H9 (cell line): ENCODE data around the gene PLCXD1. TPM values are rescaled to one million over a fixed set of nuclear protein-coding genes. Genes with fewer than 3 reads are reported as not detected.

Experiments
- DNase-seq: peaks from one replicate; pipeline ENCODE4 v3.0.0-alpha.2; 2017
- H2AFZ ChIP-seq: one replicate; pipeline ENCODE4 v1.6.1; 2013; ENCODE audit warnings: mild to moderate bottlenecking, low read length, control low read depth, moderate library complexity
- H2AK5ac ChIP-seq: 2 replicates; pipeline ENCODE4 v1.6.1; 2013; ENCODE audit warnings: low read length, control low read depth, mixed read lengths; ENCODE audit not compliant: insufficient read length
- H2BK120ac ChIP-seq: one replicate; pipeline ENCODE4 v1.6.1; 2013; ENCODE audit warnings: low read depth, mild to moderate bottlenecking, low read length, control low read depth, inconsistent platforms; ENCODE audit not compliant: poor library complexity, severe bottlenecking
- H2BK12ac ChIP-seq: 2 replicates; pipeline ENCODE4 v1.6.1; 2013; ENCODE audit warnings: low read length, control low read depth, mixed read lengths, low read depth; ENCODE audit not compliant: insufficient read length
- H2BK15ac ChIP-seq: 2 replicates; pipeline ENCODE4 v1.6.1; 2013; ENCODE audit warnings: low read depth, low read length, control low read depth
- H2BK20ac ChIP-seq: one replicate; pipeline ENCODE4 v1.6.1; 2013; ENCODE audit warnings: low read depth, mild to moderate bottlenecking, low read length, control low read depth, inconsistent platforms; ENCODE audit not compliant: poor library complexity, severe bottlenecking
- H2BK5ac ChIP-seq: 2 replicates; pipeline ENCODE4 v1.6.1; 2013; ENCODE audit warnings: low read length, control low read depth, mixed read lengths; ENCODE audit not compliant: insufficient read length
- H3K14ac ChIP-seq: 2 replicates; pipeline ENCODE4 v1.6.1; 2013; ENCODE audit warnings: low read length, control low read depth; ENCODE audit not compliant: insufficient read depth
- H3K18ac ChIP-seq: 2 replicates; pipeline ENCODE4 v1.6.1; 2013; ENCODE audit warnings: low read depth, mild to moderate bottlenecking, mixed read lengths, low read length, control low read depth; ENCODE audit not compliant: insufficient read length
- H3K23ac ChIP-seq: 2 replicates; pipeline ENCODE4 v1.6.1; 2013; ENCODE audit warnings: low read length, control low read depth, mixed read lengths, low read depth; ENCODE audit not compliant: insufficient read length
- H3K23me2 ChIP-seq: 2 replicates; pipeline ENCODE4 v1.6.1; 2013; ENCODE audit warnings: low read depth, mild to moderate bottlenecking, mixed read lengths, low read length, control low read depth; ENCODE audit not compliant: insufficient read length, poor library complexity, severe bottlenecking
- H3K27ac ChIP-seq: 2 replicates; pipeline ENCODE4 v1.5.1; 2013; ENCODE audit warnings: low read length, control low read depth, mixed read lengths, low read depth; ENCODE audit not compliant: insufficient read length
- H3K27me3 ChIP-seq: 2 replicates; pipeline ENCODE4 v1.6.1; 2013; ENCODE audit warnings: low read length, control low read depth, inconsistent platforms; ENCODE audit not compliant: insufficient read depth
- H3K4ac ChIP-seq: 2 replicates; pipeline ENCODE4 v1.6.1; 2013; ENCODE audit warnings: low read depth, mild to moderate bottlenecking, control low read depth, inconsistent platforms, low read length, moderate library complexity
- H3K4me1 ChIP-seq: 2 replicates; pipeline ENCODE4 v1.6.1; 2013; ENCODE audit warnings: low read length, control low read depth, inconsistent platforms; ENCODE audit not compliant: insufficient read depth
- H3K4me2 ChIP-seq: 2 replicates; pipeline ENCODE4 v1.6.1; 2013; ENCODE audit warnings: low read length, control low read depth, mixed read lengths; ENCODE audit not compliant: insufficient read length, insufficient read depth
- H3K56ac ChIP-seq: 2 replicates; pipeline ENCODE4 v1.6.1; 2013; ENCODE audit warnings: low read depth, mild to moderate bottlenecking, mixed read lengths, low read length, control low read depth; ENCODE audit not compliant: insufficient read length
- H3K79me1 ChIP-seq: 2 replicates; pipeline ENCODE4 v1.6.1; 2013; ENCODE audit warnings: low read depth, mild to moderate bottlenecking, moderate library complexity, low read length, control low read depth, inconsistent platforms; ENCODE audit not compliant: insufficient read depth, poor library complexity, severe bottlenecking
- H3K79me2 ChIP-seq: 2 replicates; pipeline ENCODE4 v1.6.1; 2013; ENCODE audit warnings: low read length, control low read depth, inconsistent platforms; ENCODE audit not compliant: insufficient read depth
- H3K9ac ChIP-seq: 2 replicates; pipeline ENCODE4 v1.6.1; 2013; ENCODE audit warnings: low read length, control low read depth, mixed read lengths; ENCODE audit not compliant: insufficient read length; ENCODE audit errors: extremely low read depth
- H3K9me3 ChIP-seq: one replicate; pipeline ENCODE4 v1.6.1; 2013; ENCODE audit warnings: low read depth, low read length, inconsistent platforms; ENCODE audit not compliant: control insufficient read depth
- H3T11ph ChIP-seq: one replicate; pipeline ENCODE4 v1.6.1; 2013; ENCODE audit warnings: mild to moderate bottlenecking, low read length, control low read depth, inconsistent platforms
- H4K20me1 ChIP-seq: one replicate; pipeline ENCODE4 v1.6.1; 2013; ENCODE audit not compliant: control insufficient read depth, insufficient read length, insufficient read depth
- H4K5ac ChIP-seq: 2 replicates; pipeline ENCODE4 v1.6.1; 2013; ENCODE audit warnings: low read depth, mild to moderate bottlenecking, mixed read lengths, low read length, control low read depth; ENCODE audit not compliant: insufficient read length
- H4K8ac ChIP-seq: replicated peaks from 2 replicates; pipeline ENCODE4 v1.6.1; 2013; ENCODE audit warnings: low read length, control low read depth, mixed read lengths, low read depth; ENCODE audit not compliant: insufficient read length
- H4K91ac ChIP-seq: 2 replicates; pipeline ENCODE4 v1.6.1; 2013; ENCODE audit warnings: low read depth, mild to moderate bottlenecking, moderate library complexity, mixed read lengths, low read length, control low read depth; ENCODE audit not compliant: insufficient read length
- H3K27ac Mint-ChIP-seq, 3 experiments: 2 replicates in 2 of 3; 3 replicates in 1 of 3; pipeline ENCODE4 v1.8.0; 2020 to 2021; ENCODE audit warnings: mixed read lengths in 3 of 3, mild to moderate bottlenecking in 1 of 3, moderate library complexity in 1 of 3
- H3K27me3 Mint-ChIP-seq: 2 replicates; pipeline ENCODE4 v1.8.0; 2021; ENCODE audit warnings: low read depth, mild to moderate bottlenecking, moderate library complexity, mixed read lengths
- H3K36me3 Mint-ChIP-seq, 3 experiments: 2 replicates in 2 of 3; 3 replicates in 1 of 3; pipeline ENCODE4 v1.8.0; 2020 to 2021; ENCODE audit warnings: low read depth in 3 of 3, mixed read lengths in 3 of 3; ENCODE audit not compliant: insufficient read depth in 1 of 3
- H3K4me1 Mint-ChIP-seq, 2 experiments: 2 replicates each; pipeline ENCODE4 v1.8.0; 2020; ENCODE audit warnings: mixed read lengths in 2 of 2
- H3K4me3 Mint-ChIP-seq, 2 experiments: 2 replicates in 1 of 2; 3 replicates in 1 of 2; pipeline ENCODE4 v1.8.0; 2020 to 2021; ENCODE audit warnings: mild to moderate bottlenecking in 2 of 2, mixed read lengths in 2 of 2, moderate library complexity in 1 of 2
- H3K9me3 Mint-ChIP-seq, 2 experiments: 2 replicates in 1 of 2; 3 replicates in 1 of 2; pipeline ENCODE4 v1.8.0; 2020; ENCODE audit warnings: mild to moderate bottlenecking in 2 of 2, mixed read lengths in 2 of 2, moderate library complexity in 1 of 2
- WGBS: extraction: QIAGEN DNeasy Blood & Tissue Kit; methylation state at CpG from one replicate; pipeline ENCODE4 v1.1.7; 2013; ENCODE audit warnings: missing lambda C conversion rate, low lambda C conversion rate, mixed read lengths; ENCODE audit not compliant: insufficient read length; ENCODE audit errors: extremely low coverage; 5-methylcytosine and 5-hydroxymethylcytosine counted together
- total RNA-seq: library from RNA; stranded (reverse); gene quantifications from 2 replicates; pipeline ENCODE4 v1.2.1, GENCODE V29; 2021
- TF ChIP-seq, protein P1 (sequence below): fragments of 200-600 bp; sonication (generic); conservative IDR thresholded peaks from 3 replicates; pipeline ENCODE4 v1.8.0; 2021; ENCODE audit warnings: antibody characterized with exemption, mild to moderate bottlenecking

PLCXD1 gene
- total RNA-seq, 1 experiment from 2014 or later, result 96.5 TPM

DNA sequence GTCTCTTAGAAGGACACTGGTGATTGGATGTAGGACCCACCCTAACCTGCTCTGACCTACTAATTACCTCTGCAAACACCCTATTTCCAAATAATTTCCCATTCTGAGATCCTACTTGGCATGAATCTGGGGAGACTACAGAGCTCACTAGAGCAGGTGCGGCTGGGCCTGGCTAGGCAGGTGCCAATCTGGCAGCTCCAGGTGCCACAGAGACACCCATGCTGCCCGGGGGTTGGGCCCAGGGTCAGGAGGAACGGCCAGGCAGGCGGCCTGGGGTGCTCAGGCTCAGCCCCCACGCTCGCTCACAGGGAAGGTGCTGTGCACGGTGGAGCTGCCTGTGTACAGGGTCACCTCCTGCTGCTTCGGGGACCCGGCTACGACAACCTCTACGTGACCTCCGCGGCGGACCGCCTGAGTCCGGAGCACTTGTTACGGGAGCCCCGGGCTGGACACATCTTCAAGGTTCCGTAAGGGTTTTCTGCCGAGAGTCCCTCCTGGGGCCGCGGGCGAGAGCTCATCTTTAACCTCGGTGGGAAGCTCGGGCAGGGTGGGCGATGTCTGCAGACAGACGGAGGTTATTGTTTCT lies 26.5 kb upstream of the PLCXD1 start:
- Histone ChIP-seq H2BK12ac (no peak overlapping the region), H3K56ac (no peak overlapping the region), H3K18ac (no peak overlapping the region), H3K4me1 (no peaks in the 10 kb centered on the region), H3K79me1 (no peaks in the 10 kb centered on the region), H3K79me2 (no peaks in the 10 kb centered on the region), H2BK20ac (no peak overlapping the region), H3K14ac (no peak overlapping the region; the same call in 1 of the 2 replicates), H2BK5ac (no peak overlapping the region), H4K5ac (no peak overlapping the region), H3K27ac (no peak overlapping the region), H3T11ph (no peak overlapping the region), H2BK120ac (no peak overlapping the region), H3K23me2 (no peaks in the 10 kb centered on the region), H3K4ac (no peak overlapping the region), H3K4me2 (no peak overlapping the region), H2AK5ac (no peak overlapping the region), H3K9ac (no peak overlapping the region), H4K91ac (no peak overlapping the region), H4K20me1 (peaks cover 4% of the 10 kb centered on the region), H2AFZ (no peak overlapping the region), H2BK15ac (no peak overlapping the region), H4K8ac (no peak overlapping the region), H3K27me3 (no peaks in the 10 kb centered on the region), H3K23ac (no peak overlapping the region), H3K9me3 (no peaks in the 10 kb centered on the region)
- no CpG with 5 or more reads among the region's 27 CpGs for WGBS
- peaks cover 1 to 2% of the 10 kb centered on the region in 2 experiments for H3K4me1 Mint-ChIP-seq
- H3K36me3 Mint-ChIP-seq, result no peaks in the 10 kb centered on the region; a peak in 1 of 7 replicates
- DNase-seq, result no peak
- no peak overlapping the region; a peak in 1 of 7 replicates for H3K27ac Mint-ChIP-seq
- no peak overlapping the region for H3K4me3 Mint-ChIP-seq
- TF ChIP-seq, protein P1, sequence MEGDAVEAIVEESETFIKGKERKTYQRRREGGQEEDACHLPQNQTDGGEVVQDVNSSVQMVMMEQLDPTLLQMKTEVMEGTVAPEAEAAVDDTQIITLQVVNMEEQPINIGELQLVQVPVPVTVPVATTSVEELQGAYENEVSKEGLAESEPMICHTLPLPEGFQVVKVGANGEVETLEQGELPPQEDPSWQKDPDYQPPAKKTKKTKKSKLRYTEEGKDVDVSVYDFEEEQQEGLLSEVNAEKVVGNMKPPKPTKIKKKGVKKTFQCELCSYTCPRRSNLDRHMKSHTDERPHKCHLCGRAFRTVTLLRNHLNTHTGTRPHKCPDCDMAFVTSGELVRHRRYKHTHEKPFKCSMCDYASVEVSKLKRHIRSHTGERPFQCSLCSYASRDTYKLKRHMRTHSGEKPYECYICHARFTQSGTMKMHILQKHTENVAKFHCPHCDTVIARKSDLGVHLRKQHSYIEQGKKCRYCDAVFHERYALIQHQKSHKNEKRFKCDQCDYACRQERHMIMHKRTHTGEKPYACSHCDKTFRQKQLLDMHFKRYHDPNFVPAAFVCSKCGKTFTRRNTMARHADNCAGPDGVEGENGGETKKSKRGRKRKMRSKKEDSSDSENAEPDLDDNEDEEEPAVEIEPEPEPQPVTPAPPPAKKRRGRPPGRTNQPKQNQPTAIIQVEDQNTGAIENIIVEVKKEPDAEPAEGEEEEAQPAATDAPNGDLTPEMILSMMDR, result no peak
- peaks cover 2 to 7% of the 10 kb centered on the region in 2 experiments; a peak in 4 of 5 replicates for H3K9me3 Mint-ChIP-seq
- peaks cover 4% of the 10 kb centered on the region for H3K27me3 Mint-ChIP-seq
